Glomerular visceral epithelial cell (primary cell): ENCODE data around the gene LENEP.
A peak's percentile ranks its signal among the peaks of the same experiment; 100 is the strongest.

Source experiments
- DNase-seq: peaks from one replicate; pipeline ENCODE4 v3.0.0-alpha.2; 2016; ENCODE audit errors: extremely low spot score

The LENEP gene

DNA sequence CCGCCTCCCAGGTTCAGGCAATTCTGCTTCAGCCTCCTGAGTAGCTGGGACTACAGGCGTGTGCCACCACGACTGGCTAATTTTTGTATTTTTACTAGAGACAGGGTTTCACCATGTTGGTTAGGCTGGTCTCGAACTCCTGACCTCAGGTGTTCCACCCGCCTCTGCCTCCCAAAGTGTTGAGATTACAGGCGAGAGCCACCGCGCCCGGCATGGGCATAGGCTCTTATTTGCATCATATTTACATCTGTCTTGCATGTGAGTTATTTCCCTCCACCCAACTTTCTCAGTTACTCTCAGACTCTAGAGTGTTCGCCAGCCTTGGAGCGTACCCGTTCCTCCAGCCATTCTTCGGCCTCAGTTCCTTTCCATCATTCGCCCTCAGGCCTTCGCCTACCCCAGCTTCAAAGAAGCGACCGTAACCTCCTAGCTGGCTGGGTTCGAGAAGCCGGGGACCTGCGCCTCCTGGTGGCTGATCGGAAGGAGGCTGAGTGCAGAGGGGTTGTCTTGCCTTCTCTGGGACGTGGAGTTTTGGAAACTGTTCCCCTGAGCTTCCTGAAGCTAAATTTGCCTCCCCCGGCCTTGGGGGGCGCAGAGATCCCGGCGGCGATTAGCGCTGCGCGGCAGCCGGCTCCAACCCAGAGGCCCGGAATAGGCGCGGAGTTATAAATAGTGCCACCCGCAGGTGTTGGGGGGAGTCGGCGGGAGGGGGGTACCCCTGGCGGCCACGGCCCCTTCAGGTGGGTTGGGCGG is 5.6 kb downstream of the LENEP start:
- peak; percentile 62 for DNase-seq

DNA sequence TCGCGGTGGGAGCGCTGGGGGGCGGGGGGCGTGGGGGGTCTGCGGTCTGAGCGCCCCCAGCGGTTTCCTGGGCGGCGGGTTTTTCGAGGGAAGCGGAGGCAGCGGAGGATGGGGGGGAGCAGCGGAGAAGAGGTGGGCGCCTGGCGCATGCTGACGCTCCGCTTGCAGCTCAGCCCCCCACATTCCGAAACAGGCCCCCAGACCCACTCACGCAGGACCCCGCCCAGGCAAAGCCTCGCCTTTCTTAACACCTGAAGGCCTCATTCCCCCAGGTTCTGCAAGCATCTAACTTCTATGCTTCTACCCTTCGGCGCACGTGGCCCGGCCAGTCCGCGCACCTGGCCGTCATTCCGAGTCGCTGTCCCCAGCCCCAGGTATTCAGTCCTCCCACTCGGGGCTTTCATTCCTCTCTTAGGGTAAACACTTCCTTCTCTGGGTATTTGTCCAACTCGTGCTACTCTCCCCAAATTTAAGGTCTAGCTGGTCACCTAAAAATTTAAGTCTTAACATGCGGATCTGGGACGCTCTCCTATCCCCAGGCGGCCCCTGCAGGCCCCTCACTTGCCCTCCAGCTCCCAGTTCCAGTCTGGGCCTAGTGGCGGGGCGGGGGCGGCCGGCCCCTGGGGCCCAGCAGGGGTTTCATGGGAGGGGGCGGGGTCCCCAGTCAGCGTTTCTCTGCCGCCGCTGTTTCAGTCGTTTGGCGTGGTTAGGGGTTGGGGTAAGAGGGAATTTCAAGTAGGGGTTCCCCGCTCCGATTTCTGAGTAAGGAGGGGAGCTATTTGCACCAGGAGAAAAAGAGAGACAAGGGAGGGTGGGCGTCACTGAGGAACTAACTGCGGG is 6.4 kb downstream of the LENEP start:
- DNase-seq, result no peak

DNA sequence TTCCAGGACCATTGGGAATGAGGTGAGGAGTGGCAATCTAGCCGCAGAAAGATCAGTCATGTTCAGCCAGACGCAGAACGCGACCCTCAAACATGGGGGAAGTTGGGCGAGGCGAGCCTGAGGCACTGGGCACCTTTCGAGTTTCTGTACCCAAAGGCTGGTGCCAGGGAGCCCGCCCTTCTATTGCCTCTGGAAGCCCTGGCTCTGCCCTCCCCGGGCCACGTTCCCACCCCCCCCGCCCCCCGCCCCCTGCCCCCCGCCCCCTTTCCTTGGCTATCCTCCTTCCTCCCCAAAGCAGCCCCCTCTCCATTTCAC is 7.0 kb downstream of the LENEP start:
- DNase-seq, result no peak

DNA sequence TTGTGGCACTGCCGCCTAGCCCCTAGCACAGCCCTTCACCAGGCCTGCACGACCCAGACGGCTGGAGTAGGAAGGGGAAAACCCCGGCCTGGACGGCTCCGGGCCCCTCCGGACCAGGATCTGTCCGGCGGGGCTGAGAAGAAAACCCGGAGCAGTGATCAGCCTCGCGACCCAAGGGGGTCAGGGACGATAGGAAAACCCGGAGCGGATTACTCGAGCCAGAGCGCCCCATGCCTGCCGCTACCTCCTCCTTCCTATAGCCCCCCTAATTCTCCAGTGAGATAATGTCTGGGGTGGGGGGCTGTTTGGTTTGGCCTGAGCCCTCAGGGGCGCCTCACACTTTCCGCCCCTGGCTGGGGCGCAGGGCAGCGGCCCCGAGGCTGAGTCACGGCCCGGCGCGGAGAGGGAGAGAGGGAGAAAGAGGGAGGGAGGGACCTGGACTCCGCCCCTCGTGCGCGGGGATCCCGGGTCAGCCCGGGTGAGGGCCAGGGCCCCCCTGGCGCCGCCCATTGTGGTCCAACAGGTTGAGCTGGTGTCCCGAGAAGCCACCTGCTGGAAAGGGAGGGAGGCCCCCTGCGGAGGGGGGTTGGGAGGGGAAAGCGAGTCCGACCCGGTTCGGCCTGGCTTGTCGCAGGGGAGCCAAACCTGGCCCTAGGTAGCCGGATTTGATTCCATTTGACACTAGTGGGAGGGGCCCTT is 7.5 kb downstream of the LENEP start:
- DNase-seq, result peak; percentile 94

DNA sequence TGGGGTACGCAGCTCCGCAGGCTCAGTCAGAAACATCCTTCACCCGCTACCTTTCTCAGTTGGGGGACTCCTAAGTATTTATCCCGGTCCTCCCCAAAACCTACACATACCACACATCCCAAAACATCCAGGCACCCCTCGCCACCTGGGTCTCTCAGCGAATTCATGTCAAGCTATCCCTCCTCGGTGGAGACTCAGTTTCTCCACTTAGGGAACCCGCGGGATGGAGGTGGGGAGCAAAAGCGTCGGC is 8.0 kb downstream of the LENEP start:
- no peak for DNase-seq

DNA sequence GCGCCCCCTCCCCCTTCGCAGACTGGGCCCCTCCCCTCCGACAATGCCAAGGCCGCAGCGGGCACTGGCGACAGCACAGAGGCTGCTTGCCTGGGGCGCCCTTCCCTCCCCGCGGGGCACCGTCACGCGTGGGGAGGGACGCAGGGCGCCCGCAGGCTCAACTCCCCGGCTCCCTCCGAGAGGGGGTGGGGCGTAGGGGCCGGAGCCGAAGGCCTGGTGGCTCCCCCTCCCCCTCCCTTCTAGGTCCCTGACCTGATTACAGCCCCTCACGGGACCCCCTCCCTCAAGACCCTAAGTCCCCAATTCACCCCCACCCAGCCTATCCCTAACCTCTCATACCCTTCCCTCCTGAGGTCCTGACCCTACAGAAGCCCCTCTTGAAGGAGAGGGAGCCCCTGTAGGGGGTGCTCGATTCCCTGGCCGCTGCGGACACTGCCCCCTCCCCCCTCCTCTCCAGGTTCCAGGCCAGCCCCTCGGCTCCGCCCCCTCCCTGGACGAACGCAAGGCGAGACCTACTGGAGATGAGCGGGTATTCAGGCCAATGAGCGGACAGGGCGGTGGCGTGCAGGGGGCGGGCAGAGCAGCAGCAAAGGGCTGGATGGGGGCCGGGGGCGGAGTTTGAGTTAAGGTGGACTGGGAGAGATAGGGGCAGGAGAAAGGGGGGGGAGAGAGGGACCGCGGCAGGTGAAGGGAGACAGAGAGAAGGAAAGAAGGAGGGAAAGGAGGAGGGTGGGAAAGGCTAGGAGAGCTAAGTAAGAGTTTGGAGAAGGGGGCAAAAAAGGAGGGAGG is 8.5 kb downstream of the LENEP start:
- peak; percentile 100 for DNase-seq

DNA sequence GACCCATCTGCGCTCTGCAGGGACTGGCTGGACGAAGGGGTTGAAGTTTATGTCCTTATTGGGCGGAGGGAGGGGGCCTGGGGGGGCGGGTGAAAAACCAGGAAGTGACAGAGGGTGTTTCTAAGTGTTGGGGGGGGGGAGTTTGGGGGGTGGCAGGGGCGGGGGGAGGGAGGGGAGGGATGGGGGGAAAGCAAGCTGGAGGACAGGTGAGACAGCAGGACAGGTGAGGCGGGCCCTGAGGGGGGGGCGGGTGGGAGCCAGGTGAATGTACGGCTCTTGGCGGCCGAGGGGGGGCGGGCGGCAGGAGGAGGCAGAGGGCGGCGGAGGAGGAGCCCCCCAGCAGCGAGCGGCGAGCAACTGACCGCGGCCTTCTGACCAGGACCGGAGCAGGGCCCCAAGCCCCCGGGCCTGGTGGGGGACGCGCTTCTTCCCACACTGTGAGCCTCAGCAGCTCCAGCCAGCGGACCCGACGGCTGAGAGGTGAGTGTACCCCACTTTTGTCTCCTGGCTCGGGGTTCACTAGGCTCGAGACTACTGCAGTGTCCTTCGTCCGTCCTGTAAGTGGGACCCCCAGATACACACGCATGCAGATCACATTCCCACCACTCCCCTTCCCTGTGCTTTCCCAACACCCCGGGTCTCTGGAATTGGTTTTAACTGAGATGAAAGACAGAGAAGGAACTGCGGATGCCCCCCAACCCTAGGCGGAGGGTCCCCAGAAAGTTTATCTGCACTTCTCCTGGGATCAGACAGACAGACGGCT is 9.3 kb downstream of the LENEP start, which contains the start of gene ZBTB7B:
Gene ZBTB7B (plus strand): TSS at position 339 of the 763 bp plus-strand sequence. CDS start 11,859 bp downstream, outside the sequence.
- peak; percentile 56 for DNase-seq

DNA sequence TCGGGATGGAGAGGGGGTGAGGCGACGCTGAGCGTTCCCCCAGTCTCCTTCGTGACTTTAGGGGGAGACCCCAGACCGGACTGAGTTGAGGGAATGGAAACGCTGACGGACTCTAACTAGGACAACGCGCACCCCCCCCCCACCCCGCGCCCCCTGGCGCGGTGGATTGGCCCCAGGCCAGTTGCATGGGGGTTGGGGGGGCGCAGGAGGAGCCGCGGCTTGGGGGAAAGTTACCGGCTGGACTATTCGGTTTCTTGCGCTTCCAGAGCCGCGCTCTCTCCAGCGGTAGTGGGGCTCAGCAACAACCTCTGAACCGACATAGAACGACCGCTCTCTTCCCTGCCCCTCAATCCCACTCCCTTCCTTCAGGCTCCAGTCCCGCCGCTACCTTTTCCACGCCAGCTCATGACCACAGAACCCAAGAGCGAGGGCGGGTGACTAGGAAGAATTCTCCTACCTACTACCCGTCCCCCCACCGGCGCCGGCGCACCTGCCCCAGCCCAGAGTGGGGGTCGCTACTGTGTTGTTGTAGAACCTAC is 9.9 kb downstream of the LENEP start:
- DNase-seq, result peak; percentile 37

DNA sequence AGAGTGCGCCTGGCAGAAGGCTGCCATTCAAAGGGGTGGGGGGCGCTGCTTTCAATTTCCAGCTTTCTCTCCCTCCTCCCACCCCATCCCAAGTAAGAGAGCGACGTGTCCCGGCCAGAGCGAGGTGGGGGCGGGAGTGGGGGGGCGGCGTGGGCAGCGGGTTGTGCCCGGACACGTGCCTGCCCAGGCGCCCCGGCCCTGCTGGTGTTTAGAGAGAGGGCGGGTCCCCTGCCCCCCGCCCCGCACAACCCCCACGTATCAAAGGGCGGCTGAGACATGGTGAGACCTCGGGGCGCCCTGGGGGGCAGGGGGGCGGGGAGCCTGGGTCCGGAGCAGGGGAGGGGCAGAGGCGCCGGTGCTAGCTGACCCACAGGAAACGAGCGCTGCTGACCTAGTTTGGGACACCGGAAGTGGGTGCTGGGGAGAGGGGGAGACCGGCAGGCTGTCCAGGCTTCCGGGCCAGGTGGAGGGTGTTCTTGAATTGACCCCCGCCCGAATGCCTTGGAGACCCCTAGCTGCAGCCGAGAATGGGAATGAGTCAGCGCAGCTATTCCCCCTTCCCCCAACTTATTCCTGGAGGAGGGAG is 10.5 kb downstream of the LENEP start:
- peak; percentile 81 for DNase-seq

DNA sequence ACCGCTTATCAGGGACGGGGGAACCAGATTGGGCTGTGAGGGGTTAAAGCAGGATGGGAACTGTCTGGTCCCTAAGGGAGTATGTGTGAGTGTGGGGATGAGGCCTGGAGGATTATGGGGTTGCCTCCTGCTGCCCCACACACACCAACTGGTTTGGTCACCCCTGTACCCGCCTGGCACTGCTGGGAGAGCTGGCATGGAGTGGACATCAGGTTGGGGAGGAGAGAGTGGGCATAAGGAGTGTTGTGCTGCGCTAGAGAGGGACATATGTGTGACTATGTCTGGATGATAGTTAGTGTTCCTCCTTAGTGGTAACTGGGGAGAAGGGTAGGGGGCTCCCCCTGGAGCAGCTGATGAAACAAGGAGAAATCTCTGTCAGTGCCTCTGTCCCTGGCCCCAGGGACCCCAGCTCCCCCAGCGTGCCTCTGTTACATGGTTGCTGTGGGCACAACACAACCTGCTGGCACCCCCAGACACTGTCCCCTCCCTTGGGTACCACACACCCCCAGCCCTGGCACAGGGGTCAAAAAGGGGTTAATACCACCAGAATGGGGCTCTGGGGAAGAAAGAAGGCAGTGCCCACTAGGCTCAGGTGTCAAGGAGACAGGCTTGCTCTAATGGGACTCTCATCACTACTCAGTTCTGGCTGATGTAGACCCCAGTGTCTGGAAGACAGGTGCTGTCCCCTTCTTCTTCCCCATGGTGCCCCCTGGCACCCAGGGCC is 11.1 kb downstream of the LENEP start:
- DNase-seq, result no peak

DNA sequence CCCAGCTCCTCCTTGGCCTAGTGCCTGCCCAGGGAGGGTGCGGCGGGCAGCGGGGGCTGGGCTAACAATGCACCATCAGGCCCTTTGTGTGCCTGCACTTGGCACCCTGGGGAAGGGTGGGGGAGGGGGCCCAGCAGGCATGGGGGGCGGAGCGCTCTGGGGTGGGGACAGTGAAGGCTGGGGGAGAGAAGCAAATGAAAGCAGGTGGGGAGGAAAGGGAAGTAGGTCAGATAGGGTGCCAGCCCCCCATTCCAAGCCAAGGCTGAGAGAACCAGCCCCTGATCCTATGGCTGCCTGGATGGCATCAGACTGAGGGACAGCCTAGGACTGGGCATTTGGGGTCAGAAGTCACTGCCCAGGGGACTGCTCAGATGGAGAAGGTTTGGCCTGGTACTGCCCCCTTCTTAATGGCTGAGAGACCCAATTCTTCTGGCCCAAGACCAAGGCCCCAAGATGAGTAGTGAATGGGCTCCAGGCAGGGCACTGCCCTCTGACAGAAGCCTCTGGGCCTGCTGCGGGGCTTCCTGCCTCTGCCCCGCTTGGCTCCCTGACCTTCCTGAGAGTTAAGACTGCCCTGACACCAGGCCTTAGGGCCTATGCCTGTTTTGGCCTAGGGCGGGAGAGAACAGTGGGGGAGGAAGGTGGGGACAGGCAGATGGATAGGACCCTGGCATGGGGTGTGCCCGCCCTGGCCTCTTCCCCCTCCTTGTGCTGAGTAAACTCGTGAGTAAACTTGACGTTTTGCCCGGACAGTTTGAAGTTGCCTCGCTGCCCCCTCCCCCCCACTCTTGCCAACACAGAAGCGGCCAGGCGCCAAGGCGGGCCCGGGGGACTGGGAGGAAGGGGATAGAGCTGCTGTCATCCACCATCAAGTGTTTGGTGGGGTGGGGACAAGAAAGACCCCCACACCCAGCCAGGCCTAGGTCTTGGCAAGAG is 12.0 kb downstream of the LENEP start:
- DNase-seq, result peak; percentile 41

DNA sequence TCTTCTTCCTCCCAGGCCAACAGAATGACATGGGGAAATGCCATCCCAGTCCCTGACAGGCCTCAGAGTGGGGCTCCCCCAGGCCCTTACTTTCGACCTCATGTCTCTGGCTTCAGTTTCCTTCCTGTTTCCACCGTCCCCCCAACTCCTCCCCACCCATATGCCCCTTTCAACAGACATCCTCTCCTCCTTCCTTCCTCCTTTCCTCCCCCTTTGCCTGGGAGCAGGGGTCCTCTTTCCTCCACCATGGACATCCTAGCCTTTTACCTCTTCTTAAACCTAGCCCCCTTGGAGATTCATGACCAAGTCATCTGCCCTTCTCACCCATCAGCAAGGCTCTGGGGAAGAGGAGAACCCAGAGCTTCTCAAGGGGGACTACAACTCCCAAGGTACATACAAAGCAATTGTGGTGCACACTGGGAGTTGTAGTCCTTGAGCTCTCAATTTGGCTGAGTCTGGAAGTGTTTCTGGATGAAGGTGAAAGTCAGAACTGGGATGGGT is 13.3 kb downstream of the LENEP start:
- no peak for DNase-seq

DNA sequence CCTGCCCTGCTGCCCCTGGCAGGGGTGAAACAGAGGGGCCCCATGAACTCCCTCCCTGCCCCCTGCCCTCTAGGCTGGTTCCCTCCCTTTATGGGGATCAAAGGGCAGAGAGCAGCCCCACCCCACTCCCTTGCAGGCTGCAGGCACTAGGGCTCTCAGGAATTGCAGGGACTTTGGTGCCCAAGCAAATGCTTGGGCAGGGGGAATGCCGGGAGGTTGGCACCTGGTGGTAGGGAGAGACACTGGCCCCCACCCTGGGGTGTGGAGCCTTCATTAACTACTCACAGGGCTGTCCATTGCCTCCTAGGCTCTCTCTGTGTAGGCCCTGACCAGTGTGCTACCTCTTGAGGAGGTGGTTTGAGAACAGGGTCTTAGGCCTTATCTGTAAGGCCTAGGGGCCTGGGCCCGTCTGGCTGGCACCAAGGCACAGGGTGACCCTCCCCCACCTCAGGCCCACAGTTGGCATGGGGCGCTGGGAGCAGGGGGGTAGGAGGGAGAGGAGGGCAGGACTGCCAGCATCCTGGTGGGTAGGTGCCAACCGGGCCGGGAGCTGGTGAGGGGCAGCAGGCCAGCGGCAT is 14.0 kb downstream of the LENEP start:
- no peak for DNase-seq

DNA sequence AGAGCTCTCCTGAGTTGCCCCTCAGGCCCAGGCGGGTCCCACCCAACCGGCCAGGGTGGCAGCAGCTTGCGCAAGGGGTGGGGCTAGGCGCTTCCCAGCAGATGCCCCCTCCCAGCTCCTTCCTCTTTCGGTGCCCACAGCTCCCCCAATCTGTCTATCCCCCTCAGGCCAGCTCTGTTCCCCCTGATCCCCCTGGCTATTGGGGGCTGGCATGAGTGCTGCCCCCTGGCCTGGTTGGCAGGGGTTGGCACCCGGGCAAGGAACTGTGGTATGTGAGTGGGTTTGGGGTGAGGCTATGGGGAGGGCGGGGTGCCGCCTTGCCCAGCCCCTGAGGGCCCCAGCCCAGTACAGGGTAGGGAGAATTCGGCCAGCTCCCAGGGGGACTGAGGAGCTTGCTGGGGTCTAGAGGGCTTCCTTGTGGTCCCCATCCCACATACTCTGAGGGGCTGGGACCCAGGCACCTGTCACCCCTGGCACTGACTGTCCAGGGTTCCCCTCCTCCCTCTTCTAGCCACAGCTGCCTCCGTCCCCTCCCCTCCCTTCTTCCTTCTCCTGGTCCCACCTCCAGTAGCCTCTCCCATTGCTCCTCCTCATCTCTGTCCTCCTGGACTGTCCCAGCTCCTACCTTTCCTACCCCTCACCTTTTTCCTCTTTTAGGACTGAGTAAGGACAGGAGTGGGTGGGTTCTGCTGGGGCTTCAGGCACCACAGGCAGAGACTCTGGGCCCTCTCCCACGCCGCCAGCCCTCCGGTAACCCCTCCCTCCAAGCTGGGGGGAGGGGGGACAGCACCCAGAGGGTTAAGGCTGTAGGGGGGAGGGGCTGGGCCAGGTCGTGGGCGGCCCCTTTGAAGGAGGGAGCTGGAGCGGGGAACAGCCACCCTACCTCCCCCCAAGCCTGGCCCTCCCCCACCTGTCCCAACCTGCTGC is 14.9 kb downstream of the LENEP start:
- DNase-seq, result no peak

DNA sequence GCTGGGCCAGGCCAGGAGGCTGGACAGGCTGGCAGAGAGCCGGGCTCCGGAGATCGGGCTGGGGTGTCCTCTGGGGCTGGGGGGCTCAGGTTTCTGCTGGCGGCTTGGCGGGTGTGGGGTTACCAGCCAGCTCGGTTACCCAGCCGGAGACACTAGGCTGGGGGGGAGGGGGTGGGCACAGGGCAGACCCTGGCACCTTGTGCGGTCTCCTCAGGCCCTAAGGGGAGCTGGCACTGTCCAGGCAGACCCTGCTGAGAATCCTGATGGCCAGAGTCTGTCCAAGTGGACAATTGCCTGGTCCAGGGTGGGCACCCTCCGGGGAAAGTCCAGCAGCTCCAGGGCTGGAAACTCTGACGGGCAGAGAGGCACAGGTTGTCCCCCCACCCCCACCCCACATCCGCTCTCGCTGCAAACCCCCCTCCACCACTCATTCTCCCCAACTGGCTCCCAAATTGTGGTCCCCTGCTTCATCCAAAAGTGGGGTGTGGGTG is 15.9 kb downstream of the LENEP start:
- DNase-seq, result no peak

DNA sequence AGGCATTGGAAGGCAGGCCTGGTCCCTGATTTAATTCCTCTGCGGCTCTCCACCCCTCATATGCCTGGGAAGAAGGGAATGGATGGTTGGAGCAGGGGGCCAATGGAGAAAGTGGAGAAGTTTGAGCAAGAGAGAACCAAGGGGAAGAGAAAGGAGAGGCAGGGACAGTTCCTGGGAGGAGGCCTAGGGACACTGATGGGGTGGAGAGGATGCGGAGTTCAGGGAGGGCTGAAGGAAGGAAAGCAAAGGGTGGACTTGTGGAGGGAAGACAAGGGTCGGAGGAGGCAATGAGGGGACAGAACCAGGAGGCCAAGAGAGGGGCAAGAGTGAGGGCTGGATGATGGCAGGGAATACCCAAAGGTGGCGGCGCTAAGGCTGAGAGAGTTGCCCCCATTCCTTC is 16.4 kb downstream of the LENEP start:
- DNase-seq, result no peak
